HG03558 (cell line): ENCODE data around the gene WNT3A.

Experiments
- ATAC-seq: cut with Tn5 transposase; IDR thresholded peaks from one replicate; pipeline ENCODE4 v1.9.1; 2021; ENCODE audit warnings: moderate number of reproducible peaks; ENCODE audit not compliant: unreplicated experiment; ENCODE audit errors: extremely low read depth

The WNT3A gene

DNA sequence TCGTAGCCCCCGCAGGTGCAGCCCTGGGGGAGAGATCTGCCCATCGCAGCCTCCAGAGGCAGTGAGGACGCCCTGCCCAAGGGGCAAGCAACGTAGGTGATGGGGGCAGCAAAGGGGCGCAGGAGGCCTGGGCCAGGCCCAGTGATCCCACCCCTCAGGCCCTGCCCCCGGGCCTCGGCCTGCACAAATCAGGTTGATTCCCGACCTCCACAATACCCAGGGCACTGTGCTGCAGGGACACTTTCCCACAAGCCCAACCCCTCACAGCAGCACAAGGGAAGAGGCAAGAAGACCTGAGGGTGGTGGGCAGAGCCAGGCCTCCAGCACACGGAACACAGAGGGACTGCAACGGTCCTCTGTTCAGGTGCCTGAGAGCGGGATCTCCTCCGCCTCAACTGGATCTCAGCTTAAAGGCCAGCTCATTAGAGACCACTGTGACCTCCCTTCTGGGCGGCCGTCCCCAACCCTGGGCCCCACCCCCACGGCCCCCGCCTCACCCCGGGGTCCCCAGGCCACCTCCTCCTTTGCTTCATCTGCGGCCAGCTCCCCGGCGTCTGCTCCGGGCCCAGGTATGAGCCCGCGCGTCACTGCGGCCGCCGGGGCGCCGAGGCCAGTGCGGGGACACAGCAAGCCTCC, 74.9 kb downstream of the WNT3A start:
- no peak for ATAC-seq

DNA sequence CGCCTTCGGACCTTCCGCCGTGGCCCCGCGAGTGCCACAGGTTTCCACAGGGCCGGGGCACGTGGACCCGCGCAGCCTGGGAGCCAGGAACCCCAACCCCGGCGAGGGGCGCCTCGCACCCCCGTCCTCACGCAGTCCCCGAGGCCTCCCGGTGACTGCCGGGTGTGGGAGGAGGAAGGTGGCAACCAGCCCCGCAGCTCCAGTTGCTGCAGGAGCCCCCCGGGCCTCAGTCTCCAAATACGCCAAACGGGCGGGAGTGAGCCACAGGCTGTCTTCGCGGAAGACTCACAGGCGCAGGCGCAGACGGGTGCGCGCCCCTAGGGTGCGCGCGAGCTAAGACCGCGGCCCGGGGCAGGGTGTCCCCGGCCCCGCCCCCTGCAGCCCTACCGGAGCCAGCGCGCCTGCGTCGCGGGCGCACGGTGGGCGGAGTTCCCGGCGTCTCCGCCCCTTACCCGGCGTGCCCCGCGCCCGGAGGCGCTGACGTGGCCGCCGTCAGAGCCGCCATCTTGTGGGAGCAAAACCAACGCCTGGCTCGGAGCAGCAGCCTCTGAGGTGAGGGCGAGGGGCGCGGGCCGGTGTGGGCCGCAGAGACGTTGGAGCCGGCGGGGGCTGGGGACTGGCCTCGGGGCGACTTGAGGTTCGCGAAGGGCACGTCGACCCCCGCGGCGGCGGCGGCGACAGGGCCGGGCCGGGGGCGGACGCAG, 75.6 kb downstream of the WNT3A start, which contains the start of gene ARF1:
Gene ARF1 (plus strand): TSS at position 495 of the 704 bp plus-strand sequence. CDS start 14,407 bp downstream, outside the sequence.
- ATAC-seq: peak; percentile 52

DNA sequence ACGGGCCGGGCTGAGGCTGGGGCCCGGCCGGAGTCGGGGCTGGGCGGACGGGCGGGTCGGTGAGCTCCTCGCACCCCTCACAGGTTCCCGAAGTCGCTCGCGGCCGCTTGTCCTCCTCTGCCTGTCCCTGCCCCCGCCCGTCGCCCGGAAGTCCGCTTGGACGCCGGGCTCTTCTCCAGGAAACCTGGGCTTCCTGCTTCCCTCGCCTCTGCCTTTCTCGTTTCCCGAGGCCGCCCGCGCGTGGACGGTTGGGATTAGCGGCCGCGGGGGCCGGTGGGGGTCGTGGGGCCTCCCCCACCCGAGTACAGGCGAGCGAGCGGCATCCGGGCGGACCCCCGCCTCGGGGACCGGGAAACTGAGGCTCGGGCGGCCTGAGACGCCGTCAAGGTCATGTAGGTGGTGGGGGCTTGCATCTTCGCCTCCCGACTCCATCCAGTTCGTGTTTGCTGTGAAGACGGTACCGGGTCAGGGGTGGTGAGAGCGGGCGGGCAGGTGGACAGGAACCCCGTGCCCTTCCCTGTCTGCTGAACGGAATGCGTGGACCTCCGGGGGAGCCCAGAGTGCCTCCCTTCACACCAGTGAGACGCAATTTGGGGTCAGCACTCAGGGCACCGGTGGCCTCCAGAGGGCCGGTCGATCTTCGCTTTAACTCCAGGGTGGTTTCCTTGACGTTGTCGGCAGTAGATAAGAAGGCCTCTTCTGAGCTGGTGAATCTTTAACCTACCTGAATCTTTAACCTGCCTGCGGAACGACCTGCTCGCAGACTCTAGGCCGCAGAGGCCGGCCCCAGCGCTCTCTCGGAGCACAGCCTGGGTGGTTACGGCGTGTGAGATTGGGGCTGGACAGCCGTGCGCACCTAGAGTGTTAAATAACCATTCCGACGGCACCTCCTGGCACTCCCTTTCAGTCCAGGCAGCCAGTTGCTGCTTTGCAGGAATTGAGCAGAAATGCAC, 76.4 kb downstream of the WNT3A start:
- ATAC-seq: peak; percentile 9

DNA sequence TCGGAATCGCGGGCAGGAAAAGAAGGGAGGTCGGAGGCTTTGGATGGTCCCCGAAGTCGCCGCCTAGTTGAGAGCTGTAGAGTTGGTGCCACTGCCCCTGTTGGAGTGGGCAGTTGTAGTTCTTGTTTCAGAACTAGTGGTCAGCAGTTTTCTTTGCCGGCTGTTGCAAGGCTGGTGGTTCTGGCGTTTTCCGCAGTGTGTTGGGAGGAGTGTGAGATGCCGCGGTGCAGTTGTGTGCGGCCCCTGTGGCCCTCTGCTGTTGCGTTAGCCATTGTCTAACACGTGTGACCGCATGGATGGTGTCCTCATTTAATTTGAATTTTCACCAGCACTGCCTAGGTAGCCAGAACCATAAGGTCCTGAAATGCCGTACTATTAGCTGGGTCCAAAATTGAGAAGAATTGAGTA, 77.1 kb downstream of the WNT3A start:
- ATAC-seq: no peak

DNA sequence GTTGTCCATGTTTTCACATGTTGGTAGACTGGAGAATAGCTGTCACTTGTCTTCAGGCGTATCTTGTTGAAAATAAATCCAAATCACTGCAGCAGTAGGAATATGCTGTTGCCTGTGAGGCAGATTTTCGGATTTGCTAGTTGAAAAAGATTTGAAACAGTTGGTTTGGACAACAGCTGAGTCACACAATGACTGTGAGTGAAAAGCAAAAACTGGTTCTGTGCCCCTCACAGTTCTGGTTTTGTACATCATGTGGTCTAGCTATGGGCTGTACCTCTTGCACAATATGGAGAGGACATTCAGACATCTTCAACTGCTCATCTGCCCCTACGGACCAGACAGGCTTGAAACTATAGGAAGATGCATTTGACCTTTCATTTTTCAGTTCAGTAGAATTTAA, 77.5 kb downstream of the WNT3A start:
- ATAC-seq: no peak

DNA sequence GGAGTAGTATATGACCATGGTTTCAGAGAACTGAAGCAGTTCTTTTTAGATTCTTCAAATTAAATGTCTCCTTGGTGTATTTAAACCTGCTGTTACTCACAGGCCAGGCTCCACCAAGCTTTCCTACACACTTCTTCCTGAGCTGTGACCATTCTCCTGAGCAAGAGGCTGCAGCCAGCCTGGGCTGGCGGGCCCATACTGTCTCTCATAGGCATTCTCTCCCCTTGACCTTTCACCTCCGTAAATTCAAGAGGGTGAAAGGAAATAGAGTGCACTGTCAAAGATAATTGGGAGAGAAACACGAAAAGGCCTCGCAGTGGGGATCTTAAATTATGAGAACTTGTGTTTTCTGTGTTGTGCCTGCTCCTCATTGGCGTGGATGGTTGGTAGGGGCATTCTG, 78.0 kb downstream of the WNT3A start:
- ATAC-seq: no peak

DNA sequence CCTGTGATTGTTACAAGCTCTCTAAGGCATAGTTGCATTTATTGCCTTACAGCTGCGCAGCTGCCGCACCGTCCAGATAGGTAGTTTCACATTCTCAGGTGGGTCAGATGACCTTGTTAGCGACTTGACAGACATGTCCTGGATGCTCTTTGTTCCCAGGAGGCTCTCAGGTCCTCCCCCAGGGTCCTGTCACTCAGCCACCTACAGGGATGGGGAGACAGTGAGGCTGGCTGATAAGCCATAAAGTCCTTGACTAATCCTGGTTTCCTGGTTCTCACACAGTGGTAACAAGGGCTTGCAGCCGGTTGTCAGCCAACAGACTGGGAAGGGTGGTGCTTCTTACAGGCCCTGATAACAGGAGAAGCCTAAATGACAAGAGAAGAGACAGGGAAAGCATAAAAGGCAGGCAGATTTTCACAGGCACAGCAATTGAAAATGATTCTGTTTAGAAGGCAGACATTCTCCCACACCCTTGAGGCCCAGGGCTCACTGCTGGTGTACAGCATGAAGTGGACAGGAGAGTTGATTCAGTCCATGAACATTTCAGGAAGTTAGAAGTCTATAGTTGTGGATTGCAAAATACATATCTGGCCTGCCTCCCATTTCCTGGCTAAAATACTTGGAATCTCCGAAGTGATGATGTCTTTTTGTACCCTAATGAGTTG, 78.6 kb downstream of the WNT3A start:
- no peak for ATAC-seq

DNA sequence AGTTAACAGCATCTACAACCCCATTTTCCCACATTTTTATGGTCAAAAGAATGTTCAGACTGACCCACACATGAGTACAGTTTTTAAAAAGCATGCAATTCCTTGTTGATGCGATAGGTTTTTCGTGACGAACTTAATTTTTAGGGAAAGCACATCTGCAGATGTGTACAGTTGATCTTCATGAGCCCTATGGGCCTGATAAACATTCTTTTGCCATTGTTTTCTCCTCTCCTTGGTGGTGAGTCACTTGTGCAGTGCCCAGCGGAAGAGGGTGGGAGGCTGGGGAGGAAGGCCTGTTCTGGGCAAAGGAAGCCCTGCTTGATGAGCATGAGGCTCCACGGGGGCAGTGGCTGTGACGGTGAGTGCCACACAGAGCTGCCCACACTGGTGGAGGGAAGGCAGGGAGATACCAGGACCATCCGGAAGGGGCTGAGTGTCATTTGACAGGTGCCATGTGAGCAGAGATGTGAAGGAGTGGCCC, 81.0 kb downstream of the WNT3A start:
- no peak for ATAC-seq

DNA sequence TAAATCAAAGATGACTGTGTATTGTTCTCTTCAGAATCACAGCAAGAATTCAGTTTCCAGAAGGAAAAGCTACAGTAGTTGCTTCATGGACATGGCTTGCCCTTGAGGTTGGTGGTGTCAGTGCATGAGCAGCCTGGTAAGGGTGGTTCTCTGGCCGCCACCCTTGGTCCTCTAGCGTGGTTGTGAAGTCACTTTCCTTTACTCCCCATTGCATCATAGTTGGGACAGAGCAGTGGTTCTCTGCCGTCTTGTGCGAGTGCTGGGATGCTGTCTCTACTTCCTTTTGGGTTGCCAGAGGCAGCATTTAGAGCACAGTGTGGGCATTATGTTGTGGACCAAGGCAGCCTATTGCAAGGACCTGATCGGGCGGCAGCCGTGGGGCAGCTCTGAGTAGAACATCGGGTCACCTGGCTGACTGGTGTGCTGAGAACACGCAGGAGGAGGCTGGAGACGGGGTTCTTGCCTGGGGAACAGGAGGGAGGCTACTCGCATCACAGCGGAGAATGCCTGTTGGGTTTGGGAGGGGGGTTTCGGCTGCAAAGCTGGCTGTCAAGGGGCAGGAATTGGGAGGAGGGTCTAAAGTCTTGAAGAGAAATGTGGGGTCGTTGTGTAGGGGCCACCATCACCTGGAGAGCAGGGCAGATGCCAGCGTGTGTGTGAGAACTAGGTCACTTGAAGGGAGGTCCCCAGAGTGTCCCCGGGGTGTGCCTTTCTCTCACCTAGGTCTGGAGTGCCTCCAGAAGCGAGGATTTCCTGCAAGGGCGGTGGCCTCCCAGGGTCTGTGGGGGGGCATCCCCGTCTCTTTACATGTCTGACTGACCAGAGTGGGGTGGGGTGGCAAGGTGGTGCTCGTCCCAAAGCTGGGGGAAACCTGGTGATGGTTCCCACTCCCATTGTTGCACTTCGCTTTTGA, 82.0 kb downstream of the WNT3A start:
- ATAC-seq: no peak

DNA sequence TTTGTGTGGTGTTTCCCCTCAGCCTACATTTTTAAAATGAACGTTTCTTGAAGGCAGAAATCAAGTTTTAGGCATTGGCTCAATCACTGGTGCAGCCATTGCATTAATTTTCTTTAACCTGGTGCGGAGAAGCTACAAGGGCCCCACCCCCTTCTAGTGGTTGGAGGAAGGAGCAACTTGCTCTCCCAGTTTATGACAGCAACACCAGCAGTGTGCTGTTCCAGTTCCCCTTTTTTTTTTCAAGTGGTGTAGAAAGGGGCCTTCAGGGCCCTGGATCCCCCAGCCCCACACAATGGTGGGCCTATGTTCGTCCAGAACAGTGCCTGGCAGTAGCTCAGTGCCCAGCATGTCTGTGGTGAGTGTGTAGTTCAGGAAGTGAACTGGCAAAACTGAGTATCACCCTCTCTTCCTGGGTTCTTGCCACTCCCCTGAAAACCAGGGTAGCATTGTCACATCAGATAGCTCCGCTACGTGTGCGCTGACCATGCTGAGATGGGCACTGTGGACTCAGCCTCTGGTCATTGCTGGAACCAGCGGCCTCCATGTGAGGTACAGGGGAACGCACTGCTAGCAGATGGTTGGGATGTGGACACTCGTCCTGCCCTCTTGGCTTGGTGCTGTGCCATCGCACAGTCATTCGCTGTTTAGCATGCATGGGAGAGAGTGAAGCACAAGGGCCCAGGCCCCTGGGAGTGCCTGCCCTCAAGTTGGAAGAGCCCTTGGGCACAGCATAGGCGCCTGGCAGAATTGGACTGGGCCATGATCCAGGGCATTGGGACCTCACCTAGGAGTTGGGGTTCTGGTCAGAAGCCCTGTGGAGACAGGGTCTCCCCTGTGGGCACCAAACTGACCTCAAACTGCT, 83.0 kb downstream of the WNT3A start:
- no peak for ATAC-seq

DNA sequence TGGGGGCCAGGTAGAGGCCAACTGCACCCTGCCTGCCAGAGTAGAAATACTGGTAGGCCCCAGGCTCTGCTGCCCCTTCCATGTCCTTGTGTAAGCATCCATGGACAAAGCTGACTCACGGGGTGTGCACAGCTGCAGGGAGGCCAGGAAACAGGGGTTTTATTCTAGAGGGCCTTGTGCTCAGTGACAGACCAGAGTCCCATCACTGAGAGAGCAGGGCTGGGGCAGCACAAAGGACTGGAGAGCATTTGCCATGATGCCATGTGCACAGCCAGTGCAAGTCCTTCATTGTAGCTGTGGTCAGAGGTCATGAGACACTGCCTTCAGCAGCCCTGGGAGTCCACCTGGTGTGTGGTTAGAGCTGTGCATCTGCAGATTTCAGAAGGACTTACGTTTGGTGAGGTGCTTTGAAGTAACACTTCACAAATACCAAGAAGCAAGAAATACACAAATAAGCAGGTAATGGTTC, 83.8 kb downstream of the WNT3A start:
- ATAC-seq: no peak

DNA sequence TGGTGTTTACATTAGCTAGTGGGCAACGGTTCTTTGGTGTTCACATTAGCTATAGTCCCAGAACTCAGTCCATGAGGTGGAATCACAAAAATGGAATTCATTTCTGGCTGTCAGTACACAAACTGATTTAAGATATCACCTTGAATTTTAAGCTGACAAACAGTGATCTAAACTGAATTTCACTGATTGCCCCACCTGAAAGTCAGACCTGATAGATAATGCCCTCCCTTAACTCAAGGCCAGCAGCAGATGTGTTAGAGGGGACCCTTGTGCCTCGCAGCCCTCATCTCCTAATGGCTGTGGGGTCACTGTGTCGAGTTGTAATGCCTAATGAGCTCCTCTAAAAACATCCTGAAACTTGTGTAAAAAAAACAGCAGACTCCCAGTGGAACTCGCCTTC, 84.3 kb downstream of the WNT3A start:
- no peak for ATAC-seq

DNA sequence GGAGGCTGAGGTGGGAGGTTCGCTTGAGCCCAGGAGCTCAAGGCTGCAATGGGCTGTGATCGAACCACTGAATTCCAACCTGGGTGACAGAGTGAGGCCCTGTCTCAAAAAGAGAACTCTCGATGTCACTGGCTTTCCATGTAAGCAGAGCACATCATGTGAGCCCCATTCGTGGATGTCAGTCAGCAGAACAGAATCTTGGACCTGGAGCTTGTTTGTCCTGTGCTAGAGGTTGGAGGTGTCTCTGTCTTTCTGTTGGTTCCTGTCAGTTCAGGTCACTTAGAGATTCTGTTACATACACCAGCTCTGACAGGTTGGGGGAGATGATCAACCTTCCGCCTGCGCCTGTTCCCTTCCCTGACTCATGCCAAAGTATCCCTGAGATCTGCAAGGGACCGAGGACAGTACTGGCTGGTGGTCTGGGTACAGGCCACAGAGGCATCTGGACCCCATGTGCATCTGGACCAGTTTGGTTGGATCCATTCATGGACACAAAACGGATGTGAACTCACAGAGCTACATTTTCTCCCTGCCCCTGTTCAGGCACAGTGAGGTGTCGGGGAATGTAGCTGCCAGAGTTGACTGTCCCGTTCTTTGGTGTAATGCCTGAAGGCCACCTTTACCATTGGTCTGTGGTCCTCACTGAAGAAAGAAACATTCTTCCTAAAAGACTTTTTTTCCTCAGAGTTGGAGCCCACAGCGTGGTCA, 85.7 kb downstream of the WNT3A start:
- ATAC-seq: no peak

DNA sequence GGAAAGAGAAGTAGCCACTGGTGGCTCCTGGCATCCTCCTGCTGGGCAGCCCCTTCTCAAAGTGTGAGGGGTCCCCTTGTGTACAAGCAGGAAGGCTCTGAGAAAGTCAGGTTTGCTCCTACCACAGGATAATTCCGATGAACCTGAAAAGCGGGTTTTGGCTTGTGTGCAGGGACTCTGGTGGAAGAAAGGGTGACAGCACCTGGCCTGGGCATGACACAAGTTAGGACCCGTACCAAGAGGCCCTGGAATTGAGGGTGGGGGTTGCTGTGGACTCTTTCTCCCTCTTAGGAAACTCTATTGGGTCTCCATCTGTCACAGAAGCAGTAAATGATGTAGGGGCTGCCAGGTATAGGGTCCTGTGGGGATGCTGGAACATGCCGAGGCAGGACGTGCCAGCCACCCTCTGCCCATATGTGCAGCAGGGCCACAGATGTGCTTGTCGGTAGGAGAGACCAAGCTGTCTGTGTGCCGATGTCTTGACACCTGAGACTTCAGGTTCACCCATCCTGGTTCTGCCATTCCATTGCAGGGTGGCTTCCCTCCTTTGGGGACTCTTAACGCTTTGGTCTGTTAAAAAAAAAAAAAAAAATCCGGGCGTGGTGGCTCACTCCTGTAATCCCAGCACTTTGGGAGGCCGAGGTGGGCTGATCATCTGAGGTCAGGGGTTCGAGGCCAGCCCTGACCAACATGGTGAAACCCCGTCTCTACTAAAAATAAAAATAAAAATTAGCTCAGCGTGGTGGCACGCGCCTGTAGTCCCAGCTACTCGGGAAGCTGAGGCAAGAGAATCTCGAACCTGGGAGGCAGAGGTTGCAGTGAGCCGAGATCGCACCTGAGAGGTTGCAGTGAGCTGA, 86.5 kb downstream of the WNT3A start:
- no peak for ATAC-seq

DNA sequence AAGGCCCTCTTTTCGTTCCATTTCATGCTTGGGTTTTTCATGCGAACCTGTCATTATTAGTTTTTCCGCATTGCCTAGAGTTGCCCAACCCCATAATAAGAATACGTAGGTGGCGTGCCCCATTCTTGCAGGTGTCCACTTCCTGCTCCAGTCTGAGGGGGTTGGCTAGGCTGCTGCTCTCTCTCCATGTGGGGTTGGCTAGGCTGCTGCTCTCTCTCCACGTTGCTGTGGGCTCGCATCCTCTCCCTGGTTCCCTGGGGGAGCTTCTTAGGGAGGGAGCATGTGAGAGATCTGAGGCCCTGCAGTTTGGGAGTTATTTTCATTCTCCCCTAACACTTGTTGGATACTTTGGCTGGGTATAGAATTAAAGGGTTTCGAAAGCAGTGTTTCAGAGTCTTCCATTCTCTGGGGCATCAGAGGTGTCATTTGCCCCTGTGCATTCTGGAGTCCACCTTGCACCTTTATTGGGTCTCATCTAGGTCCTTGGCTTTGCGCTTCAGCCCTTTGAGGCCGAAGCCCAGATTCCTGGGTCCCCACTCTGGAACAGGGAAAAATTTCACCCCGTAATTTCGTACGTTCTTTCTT, 87.7 kb downstream of the WNT3A start:
- ATAC-seq: no peak

DNA sequence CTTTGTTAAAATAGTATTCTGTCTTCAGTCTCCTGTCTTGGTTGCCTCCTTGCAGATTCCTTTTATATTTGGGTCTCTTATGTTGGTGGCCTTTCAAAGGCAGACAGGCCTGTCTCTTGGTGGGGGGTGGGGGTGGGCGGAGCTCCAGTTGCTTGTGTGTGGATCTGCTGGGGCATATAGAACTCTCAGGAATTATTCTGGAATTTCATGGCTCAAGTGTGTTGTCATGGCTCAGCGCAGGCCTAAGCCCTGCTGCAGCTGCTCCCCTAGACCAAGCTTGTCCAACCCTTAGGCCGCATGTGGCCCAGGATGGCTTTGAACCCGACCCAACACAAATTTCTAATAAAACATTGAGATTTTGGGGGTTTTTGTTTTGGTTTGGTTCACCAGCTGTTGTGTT, 88.4 kb downstream of the WNT3A start:
- ATAC-seq: no peak
